Neural cell (in vitro differentiated cells): Measurements from ENCODE around the gene APBB1IP. TPM values are rescaled to one million over a fixed set of nuclear protein-coding genes. Genes with fewer than 3 reads are reported as not detected.

Experiments used
- H2AFZ ChIP-seq: fragments of 200-600, 300-800 bp; sonication (generic), shearing (Covaris generic); 2 replicates; pipeline ENCODE4 v1.6.0; 2014; ENCODE audit warnings: low read depth, mild to moderate bottlenecking, antibody characterized with exemption, low read length, moderate library complexity
- H3F3A ChIP-seq: fragments of 200-600 bp; shearing (Covaris generic); 2 replicates; pipeline ENCODE4 v1.6.1; 2016; ENCODE audit warnings: mild to moderate bottlenecking, moderate library complexity, mixed read lengths, antibody characterized with exemption, low read length; ENCODE audit not compliant: insufficient read depth, poor library complexity, severe bottlenecking
- H3K27ac ChIP-seq: fragments of 200-600, 300-800 bp; sonication (generic), shearing (Covaris generic); 2 replicates; pipeline ENCODE4 v1.5.1; 2014; ENCODE audit warnings: mild to moderate bottlenecking, low read length, moderate library complexity
- H3K27me3 ChIP-seq: fragments of 300-800, 200-600 bp; sonication (generic), shearing (Covaris generic); 2 replicates; pipeline ENCODE4 v1.6.0; 2014; ENCODE audit warnings: mild to moderate bottlenecking, low read depth, low read length, moderate library complexity; ENCODE audit not compliant: insufficient read depth
- H3K36me3 ChIP-seq: fragments of 300-800, 200-600 bp; sonication (generic), shearing (Covaris generic); 2 replicates; pipeline ENCODE4 v1.5.1; 2014; ENCODE audit warnings: mild to moderate bottlenecking, antibody characterized with exemption, low read length, moderate library complexity; ENCODE audit not compliant: insufficient read depth
- H3K4me2 ChIP-seq: fragments of 300-800, 200-600 bp; sonication (generic), shearing (Covaris generic); 2 replicates; pipeline ENCODE4 v1.6.0; 2014; ENCODE audit warnings: mild to moderate bottlenecking, low read length
- H3K4me3 ChIP-seq: fragments of 300-800, 200-600 bp; sonication (generic), shearing (Covaris generic); 2 replicates; pipeline ENCODE4 v1.5.1; 2014; ENCODE audit warnings: mild to moderate bottlenecking, low read length, moderate library complexity
- H3K79me2 ChIP-seq: fragments of 200-600 bp; shearing (Covaris generic); replicated peaks from 2 replicates; pipeline ENCODE4 v1.6.0; 2014; ENCODE audit warnings: mild to moderate bottlenecking, low read length, moderate library complexity; ENCODE audit not compliant: insufficient read depth
- H3K9ac ChIP-seq: fragments of 300-800, 200-600 bp; sonication (generic), shearing (Covaris generic); 2 replicates; pipeline ENCODE4 v1.6.1; 2016; ENCODE audit warnings: mild to moderate bottlenecking, low read length, mixed read lengths
- H3K9me2 ChIP-seq: fragments of 200-600 bp; shearing (Covaris generic); 2 replicates; pipeline ENCODE4 v1.6.1; 2016; ENCODE audit warnings: mild to moderate bottlenecking, low read length, mixed read lengths; ENCODE audit not compliant: insufficient read depth
- H3K9me3 ChIP-seq: fragments of 200-600, 300-800 bp; sonication (generic), shearing (Covaris generic); 2 replicates; pipeline ENCODE4 v1.6.1; 2016; ENCODE audit warnings: mild to moderate bottlenecking, mixed run types, low read length, moderate library complexity, mixed read lengths
- H4K20me1 ChIP-seq: fragments of 200-600 bp; shearing (Covaris generic); 2 replicates; pipeline ENCODE4 v1.6.1; 2016; ENCODE audit warnings: mild to moderate bottlenecking, mixed run types; ENCODE audit not compliant: insufficient read depth
- CTCF ChIP-seq: fragments of 450-650 bp; IDR thresholded peaks from 2 replicates; pipeline ENCODE4 v1.5.1; 2014; ENCODE audit warnings: antibody characterized with exemption, mild to moderate bottlenecking, moderate library complexity; ENCODE audit not compliant: poor library complexity, severe bottlenecking
- EP300 ChIP-seq: fragments of 450-650 bp; conservative IDR thresholded peaks from 2 replicates; pipeline ENCODE4 v1.6.1; 2014; ENCODE audit warnings: antibody characterized with exemption, mild to moderate bottlenecking, moderate library complexity; ENCODE audit not compliant: poor library complexity, severe bottlenecking
- EZH2 ChIP-seq: fragments of 200-600, 300-800 bp; shearing (Covaris generic), sonication (generic); IDR thresholded peaks from 2 replicates; pipeline ENCODE4 v1.6.1; 2014; ENCODE audit warnings: antibody characterized with exemption, low read length, borderline replicate concordance, mild to moderate bottlenecking; ENCODE audit not compliant: insufficient read depth, poor library complexity, severe bottlenecking
- MXI1 ChIP-seq: fragments of 450-650 bp; conservative IDR thresholded peaks from 2 replicates; pipeline ENCODE4 v1.6.1; 2014; ENCODE audit warnings: antibody characterized with exemption, mild to moderate bottlenecking; ENCODE audit not compliant: poor library complexity, severe bottlenecking
- POLR2AphosphoS5 ChIP-seq: IDR thresholded peaks from 2 replicates; pipeline ENCODE4 v1.6.1; 2012
- RAD21 ChIP-seq: fragments of 450-650 bp; conservative IDR thresholded peaks from 2 replicates; pipeline ENCODE4 v1.6.1; 2014; ENCODE audit warnings: antibody characterized with exemption, mild to moderate bottlenecking, moderate library complexity
- REST ChIP-seq: IDR thresholded peaks from 2 replicates; pipeline ENCODE4 v1.6.1; 2012; ENCODE audit warnings: borderline replicate concordance
- SMC3 ChIP-seq: fragments of 450-650 bp; conservative IDR thresholded peaks from 2 replicates; pipeline ENCODE4 v1.6.1; 2014; ENCODE audit warnings: antibody characterized with exemption, mild to moderate bottlenecking, moderate library complexity; ENCODE audit not compliant: poor library complexity
- TAF1 ChIP-seq: IDR thresholded peaks from 2 replicates; pipeline ENCODE4 v1.6.1; 2012; ENCODE audit warnings: low read depth
- polyA plus RNA-seq: library from polyadenylated mRNA; depleted of rRNA; stranded (reverse); fragments of >200 nt; gene quantifications from 2 replicates; pipeline ENCODE4 v1.2.3, GENCODE V29; 2014

The APBB1IP gene
- polyA plus RNA-seq, 1 donor from 2014 or later, result not detected

GRCh38 chr10:26554246-26554645, 116.1 kb downstream of the APBB1IP start:
- no peaks in the 10 kb centered on the region for H3K36me3 ChIP-seq
- no peaks in the 10 kb centered on the region for H3F3A ChIP-seq
- TF ChIP-seq REST (no peak), MXI1 (no peak), EZH2 (no peak), RAD21 (no peak)
- H3K79me2 ChIP-seq, result no peaks in the 10 kb centered on the region
- H3K27ac ChIP-seq, result no peak overlapping the region
- H3K27me3 ChIP-seq, result no peaks in the 10 kb centered on the region
- H3K9me2 ChIP-seq, result no peaks in the 10 kb centered on the region
- H4K20me1 ChIP-seq, result no peaks in the 10 kb centered on the region
- no peak overlapping the region for H2AFZ ChIP-seq
- H3K4me2 ChIP-seq, result no peak overlapping the region
- no peak overlapping the region for H3K4me3 ChIP-seq
- H3K9ac ChIP-seq, result no peak overlapping the region
- H3K9me3 ChIP-seq, result peaks cover 7% of the 10 kb centered on the region

- H3K27me3 ChIP-seq, result no peaks in the 10 kb centered on the region
- no peak for TF ChIP-seq MXI1
- TF ChIP-seq CTCF, result no peak
- no peak for TF ChIP-seq TAF1
- TF ChIP-seq EZH2, result no peak
- no peak for TF ChIP-seq EP300
- TF ChIP-seq RAD21, result no peak
- TF ChIP-seq REST, result no peak
- TF ChIP-seq SMC3, result no peak
- no peak for TF ChIP-seq POLR2AphosphoS5
These were observed 117.7 kb downstream of the APBB1IP start for GRCh38 chr10:26555719-26556368.

More at GRCh38 chr10:26555719-26556368, 117.7 kb downstream of the APBB1IP start:
- no peaks in the 10 kb centered on the region for H3K9me2 ChIP-seq
- H3F3A ChIP-seq, result no peaks in the 10 kb centered on the region
- no peak overlapping the region for H3K9ac ChIP-seq
- H3K79me2 ChIP-seq, result no peaks in the 10 kb centered on the region
- H3K27ac ChIP-seq, result no peak overlapping the region
- no peaks in the 10 kb centered on the region for H4K20me1 ChIP-seq
- no peak overlapping the region for H2AFZ ChIP-seq
- no peak overlapping the region for H3K4me3 ChIP-seq
- peaks cover 3% of the 10 kb centered on the region for H3K9me3 ChIP-seq
- H3K4me2 ChIP-seq, result no peak overlapping the region
- no peaks in the 10 kb centered on the region for H3K36me3 ChIP-seq
